Fibroblast of lung (primary cell): Measurements from ENCODE around the gene ARSD. TPM values are rescaled to one million over a fixed set of nuclear protein-coding genes. Genes with fewer than 3 reads are reported as not detected.

Experiments used
- DNase-seq, 2 donors: peaks; one replicate each; pipeline versions ENCODE4 v3.0.0 to v3.0.0-alpha.2; 2010; ENCODE audit warnings: low read depth in 2 of 2
- H2AFZ ChIP-seq: 2 replicates; pipeline ENCODE4 v1.5.1; 2012; ENCODE audit warnings: low read length, control low read depth, inconsistent platforms
- H3K27ac ChIP-seq: 2 replicates; pipeline ENCODE4 v1.5.1; 2011; ENCODE audit warnings: low read length, control low read depth; ENCODE audit not compliant: insufficient read depth
- H3K27me3 ChIP-seq: 2 replicates; pipeline ENCODE4 v1.5.1; 2011; ENCODE audit warnings: mild to moderate bottlenecking, low read length; ENCODE audit not compliant: control insufficient read depth, insufficient read depth
- H3K36me3 ChIP-seq: 2 replicates; pipeline ENCODE4 v1.5.1; 2011; ENCODE audit warnings: low read length; ENCODE audit not compliant: control insufficient read depth, insufficient read depth
- H3K4me1 ChIP-seq: 2 replicates; pipeline ENCODE4 v1.5.1; 2011; ENCODE audit warnings: low read length; ENCODE audit not compliant: control insufficient read depth, insufficient read depth; ENCODE audit errors: extremely low read depth
- H3K4me2 ChIP-seq: 2 replicates; pipeline ENCODE4 v1.5.1; 2011; ENCODE audit warnings: low read length, control low read depth; ENCODE audit not compliant: insufficient read depth; ENCODE audit errors: extremely low read depth
- H3K4me3 ChIP-seq, 4 experiments: fragments of 200-600 bp in 1 of 4; sonication (generic) in 1 of 4; replicated peaks in 1 of 4; 2 replicates each; pipeline ENCODE4 v1.5.1; 2011 to 2016; ENCODE audit warnings: low read length in 4 of 4, low read depth in 3 of 4, mild to moderate bottlenecking in 3 of 4, control low read depth in 2 of 4, inconsistent platforms in 1 of 4, mixed read lengths in 1 of 4; ENCODE audit not compliant: insufficient read depth in 1 of 4; ENCODE audit errors: control extremely low read depth in 1 of 4
- H3K79me2 ChIP-seq: 2 replicates; pipeline ENCODE4 v1.5.1; 2012; ENCODE audit warnings: mild to moderate bottlenecking, low read length, inconsistent platforms; ENCODE audit not compliant: control insufficient read depth, insufficient read depth
- H3K9ac ChIP-seq: 2 replicates; pipeline ENCODE4 v1.5.1; 2011; ENCODE audit warnings: mild to moderate bottlenecking, low read length, control low read depth; ENCODE audit not compliant: insufficient read depth
- H3K9me3 ChIP-seq: 2 replicates; pipeline ENCODE4 v1.5.1; 2012; ENCODE audit warnings: low read depth, low read length; ENCODE audit not compliant: control insufficient read depth, insufficient read depth
- H4K20me1 ChIP-seq: 2 replicates; pipeline ENCODE4 v1.5.1; 2011; ENCODE audit warnings: low read length; ENCODE audit not compliant: control insufficient read depth, insufficient read depth; ENCODE audit errors: extremely low read depth
- EZH2 ChIP-seq: IDR thresholded peaks from 2 replicates; pipeline ENCODE4 v1.5.1; 2012; ENCODE audit warnings: low read length, control low read depth, mild to moderate bottlenecking; ENCODE audit errors: missing control alignments
- polyA plus RNA-seq, 2 donors: library from polyadenylated mRNA; depleted of rRNA in 1 of 2; stranded (reverse) in 1 of 2; unstranded in 1 of 2; fragments of >200 nt; gene quantifications; 2 replicates each; pipeline ENCODE4 v1.2.1, GENCODE V29; 2011 to 2012; ENCODE audit warnings: missing spikeins in 1 of 2
- total RNA-seq: library from RNA; depleted of rRNA; stranded (reverse); fragments of >200 nt; gene quantifications from 2 replicates; pipeline ENCODE4 v1.2.1, GENCODE V29; 2014
- TF ChIP-seq, protein P1 (sequence below), 2 donors: IDR thresholded peaks in 1 of 2; conservative IDR thresholded peaks in 1 of 2; 1 replicate in 1 of 2; 2 replicates in 1 of 2; pipeline ENCODE4 v1.5.1; 2011 to 2012; ENCODE audit warnings: low read length in 2 of 2, control low read depth in 1 of 2, inconsistent platforms in 1 of 2, low read depth in 1 of 2, mild to moderate bottlenecking in 1 of 2

The ARSD gene
- total and polyA plus RNA-seq, 2 donors (not counting 1 experiment from before 2014, with no cell fraction given): 7.5 to 30.7 TPM

DNA sequence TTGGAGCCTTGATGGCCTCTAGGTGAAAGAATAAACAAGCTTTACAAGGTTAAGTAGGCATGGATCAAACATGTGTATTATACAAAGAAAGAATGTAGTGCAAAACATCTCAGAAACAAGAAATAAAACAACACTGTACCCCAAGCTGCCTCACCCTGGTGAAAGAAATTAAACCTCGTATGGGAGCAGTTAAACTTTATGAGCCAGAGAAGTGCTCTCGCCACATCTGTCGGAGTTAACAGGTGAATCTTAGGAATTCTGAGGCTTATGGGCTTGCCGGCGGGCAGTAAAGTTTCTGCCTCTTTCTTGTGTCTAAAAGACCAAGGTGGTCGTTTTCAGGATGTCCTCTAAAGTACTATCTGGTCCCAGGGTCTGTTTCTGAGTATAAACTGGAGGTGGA, 43.3 kb upstream of the ARSD start:
- H3K27me3 ChIP-seq: no peaks in the 10 kb centered on the region
- no peaks in the 10 kb centered on the region for H3K9me3 ChIP-seq
- no peak overlapping the region for H3K4me3 ChIP-seq
- H3K4me1 ChIP-seq: no peaks in the 10 kb centered on the region
- H3K36me3 ChIP-seq: no peaks in the 10 kb centered on the region
- no peaks in the 10 kb centered on the region for H3K79me2 ChIP-seq
- H2AFZ ChIP-seq: no peak overlapping the region
- no peak overlapping the region for H3K9ac ChIP-seq
- no peaks in the 10 kb centered on the region for H4K20me1 ChIP-seq
- DNase-seq: no peak
- H3K27ac ChIP-seq: no peak overlapping the region
- no peak overlapping the region for H3K4me2 ChIP-seq
- TF ChIP-seq, protein P1, sequence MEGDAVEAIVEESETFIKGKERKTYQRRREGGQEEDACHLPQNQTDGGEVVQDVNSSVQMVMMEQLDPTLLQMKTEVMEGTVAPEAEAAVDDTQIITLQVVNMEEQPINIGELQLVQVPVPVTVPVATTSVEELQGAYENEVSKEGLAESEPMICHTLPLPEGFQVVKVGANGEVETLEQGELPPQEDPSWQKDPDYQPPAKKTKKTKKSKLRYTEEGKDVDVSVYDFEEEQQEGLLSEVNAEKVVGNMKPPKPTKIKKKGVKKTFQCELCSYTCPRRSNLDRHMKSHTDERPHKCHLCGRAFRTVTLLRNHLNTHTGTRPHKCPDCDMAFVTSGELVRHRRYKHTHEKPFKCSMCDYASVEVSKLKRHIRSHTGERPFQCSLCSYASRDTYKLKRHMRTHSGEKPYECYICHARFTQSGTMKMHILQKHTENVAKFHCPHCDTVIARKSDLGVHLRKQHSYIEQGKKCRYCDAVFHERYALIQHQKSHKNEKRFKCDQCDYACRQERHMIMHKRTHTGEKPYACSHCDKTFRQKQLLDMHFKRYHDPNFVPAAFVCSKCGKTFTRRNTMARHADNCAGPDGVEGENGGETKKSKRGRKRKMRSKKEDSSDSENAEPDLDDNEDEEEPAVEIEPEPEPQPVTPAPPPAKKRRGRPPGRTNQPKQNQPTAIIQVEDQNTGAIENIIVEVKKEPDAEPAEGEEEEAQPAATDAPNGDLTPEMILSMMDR (conservative IDR thresholded peaks at IDR 0.05 in 1 of 2, IDR thresholded peaks at IDR 0.05 in 1 of 2; ENCODE audit: low read depth in 1 of 2, low read length in 2 of 2): no peak
- no peak for TF ChIP-seq EZH2

DNA sequence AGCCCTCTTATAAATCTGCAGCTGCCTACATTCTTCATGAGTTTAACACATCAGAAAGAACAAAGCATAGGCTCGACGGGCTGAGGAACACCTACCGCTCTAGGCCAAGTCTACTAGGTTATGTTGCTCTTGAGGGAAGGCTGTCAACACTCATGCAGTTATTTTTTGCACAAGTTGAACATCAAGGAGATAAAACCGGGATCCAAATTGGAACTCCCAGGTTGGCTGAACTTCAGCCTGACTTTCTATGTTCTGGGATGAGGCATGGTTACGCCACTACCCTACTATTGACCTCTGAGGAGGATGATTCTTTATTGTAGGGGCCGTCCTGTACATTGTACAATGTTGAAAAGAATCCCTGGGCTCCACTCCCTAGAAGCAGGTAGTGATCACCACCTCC, 39.9 kb upstream of the ARSD start:
- no peak overlapping the region for H2AFZ ChIP-seq
- DNase-seq: no peak
- TF ChIP-seq, protein P1 (conservative IDR thresholded peaks at IDR 0.05 in 1 of 2, IDR thresholded peaks at IDR 0.05 in 1 of 2; ENCODE audit: low read depth in 1 of 2, low read length in 2 of 2): no peak
- no peak for TF ChIP-seq EZH2
- H3K9ac ChIP-seq: no peak overlapping the region
- H3K4me1 ChIP-seq: no peaks in the 10 kb centered on the region
- no peak overlapping the region for H3K4me3 ChIP-seq
- H3K9me3 ChIP-seq: no peaks in the 10 kb centered on the region
- no peaks in the 10 kb centered on the region for H3K79me2 ChIP-seq
- H3K27ac ChIP-seq: no peak overlapping the region
- no peaks in the 10 kb centered on the region for H4K20me1 ChIP-seq
- no peaks in the 10 kb centered on the region for H3K27me3 ChIP-seq
- H3K4me2 ChIP-seq: no peak overlapping the region
- no peaks in the 10 kb centered on the region for H3K36me3 ChIP-seq

GRCh38 chrX:2967998-2968909, 39.1 kb upstream of the ARSD start:
- Histone ChIP-seq H3K79me2 (no peaks in the 10 kb centered on the region), H3K4me1 (no peaks in the 10 kb centered on the region), H3K9me3 (no peaks in the 10 kb centered on the region), H3K36me3 (no peaks in the 10 kb centered on the region), H3K4me2 (no peak overlapping the region), H3K9ac (no peak overlapping the region), H2AFZ (no peak overlapping the region), H3K4me3 (peak overlapping the region in 1 of 4 experiments; percentile 10), H4K20me1 (no peaks in the 10 kb centered on the region), H3K27ac (no peak overlapping the region), H3K27me3 (no peaks in the 10 kb centered on the region)
- peak; percentile 28 to 80 for DNase-seq
- TF ChIP-seq, protein P1 (conservative IDR thresholded peaks at IDR 0.05 in 1 of 2, IDR thresholded peaks at IDR 0.05 in 1 of 2; ENCODE audit: low read depth in 1 of 2, low read length in 2 of 2): no peak
- no peak for TF ChIP-seq EZH2
